ENCODE data around the gene DMAP1. TPM values are rescaled to one million over a fixed set of nuclear protein-coding genes. Genes with fewer than 3 reads are reported as not detected.

DMAP1 gene
- total RNA-seq, 1 donor from 2014 or later = 42.0 TPM

Other genes with a start within 250 kb of the DMAP1 start
- gene DPH2, start 243.5 kb upstream of the DMAP1 start, total RNA-seq = 38.6 and 39.1 TPM in 2 replicates
- 137 and 139 TPM in 2 replicates for gene ATP6V0B, start 238.5 kb upstream of the DMAP1 start, total RNA-seq
- gene B4GALT2, start 234.3 kb upstream of the DMAP1 start, total RNA-seq = 20.1 and 21.1 TPM in 2 replicates
- gene CCDC24, start 221.9 kb upstream of the DMAP1 start, total RNA-seq = 0.59 and 0.75 TPM in 2 replicates
- 2.6 TPM in 2 replicates for gene SLC6A9, start 182.0 kb upstream of the DMAP1 start, total RNA-seq
- gene KLF17, start 94.7 kb upstream of the DMAP1 start, total RNA-seq = not detected in 2 replicates
- not detected in 2 replicates for gene KLF18, start 71.8 kb upstream of the DMAP1 start, total RNA-seq
- 30.4 and 30.7 TPM in 2 replicates for gene ERI3, start 141.8 kb downstream of the DMAP1 start, total RNA-seq
- gene RNF220, start 191.8 kb downstream of the DMAP1 start, total RNA-seq = 79.5 and 83.7 TPM in 2 replicates